Psoas muscle (tissue), 8 donors: ENCODE data around the gene RARS2. TPM values are rescaled to one million over a fixed set of nuclear protein-coding genes. Genes with fewer than 3 reads are reported as not detected.

Experiments used
- ATAC-seq, 4 donors: fragments of 200-7000 bp; cut with Tn5 transposase; one replicate each; pipeline ENCODE4 v1.9.1; 2020; ENCODE audit warnings: moderate library complexity in 3 of 4, mild to moderate bottlenecking in 2 of 4
- DNase-seq, 2 donors: peaks; one replicate each; pipeline ENCODE4 v3.0.0-alpha.2; 2020
- H3K27ac ChIP-seq: fragments of 200-600 bp; one replicate; pipeline ENCODE4 v1.8.0; 2022
- H3K27me3 ChIP-seq, 3 donors: fragments of 200-600 bp in 1 of 3; one replicate each; pipeline versions ENCODE4 v1.6.1 to v1.8.0; 2013 to 2022; ENCODE audit warnings: low read length in 2 of 3, mild to moderate bottlenecking in 2 of 3, moderate library complexity in 1 of 3; ENCODE audit not compliant: insufficient read depth in 3 of 3
- H3K36me3 ChIP-seq, 2 donors: fragments of 200-600 bp in 1 of 2; one replicate each; pipeline versions ENCODE4 v1.6.1 to v1.8.0; 2013 to 2022; ENCODE audit warnings: low read depth in 1 of 2, mild to moderate bottlenecking in 1 of 2, moderate library complexity in 1 of 2; ENCODE audit not compliant: insufficient read depth in 1 of 2
- H3K4me1 ChIP-seq: fragments of 200-600 bp; one replicate; pipeline ENCODE4 v1.8.0; 2022
- H3K4me3 ChIP-seq: fragments of 200-600 bp; one replicate; pipeline ENCODE4 v1.8.0; 2022; ENCODE audit warnings: mild to moderate bottlenecking
- H3K9me3 ChIP-seq: fragments of 200-600 bp; one replicate; pipeline ENCODE4 v1.8.0; 2022
- CTCF ChIP-seq: fragments of 200-600 bp; IDR thresholded peaks from one replicate; pipeline ENCODE4 v1.8.0; 2022; ENCODE audit warnings: antibody characterized with exemption
- WGBS, 3 donors: extraction: QIAGEN DNeasy Blood & Tissue Kit; methylation state at CpG; one replicate each; pipeline versions ENCODE4 v1.1.6 to v1.1.7; 2013; 5-methylcytosine and 5-hydroxymethylcytosine counted together
- intact Hi-C, 2 donors: fragments of 100-400 bp; cut with DNase I; formaldehyde crosslinking; loops; one replicate each; pipeline versions ENCODE4 v1.11.0 to v1.14.2; 2022
- long read RNA-seq, 2 donors: library from polyadenylated mRNA; unstranded; transcript quantifications; one replicate each; pipeline ENCODE4 v2.0.0, GENCODE V29; 2021
- polyA plus RNA-seq, 3 donors: library from polyadenylated mRNA; stranded (reverse); fragments of 200-250 nt; gene quantifications; one replicate each; pipeline ENCODE4 v1.2.3, GENCODE V29; 2013
- total RNA-seq, 4 donors: library from RNA; stranded (reverse); fragmentation: NEBNext Ultra II Directional in 2 of 4; extraction: Animal tissue kit (Norgen Biotek cat#: 25700) in 2 of 4; gene quantifications; one replicate each; pipeline versions ENCODE4 v1.2.1 to v1.2.4, GENCODE V29; 2021 to 2023
- donor health status: healthy with polysubstance abuse.
- donor health status: DM: no; HTN: no; CAD: no; lungs with moderate emphysema.
- donor health status: Bipolar disorder and iron deficiency.
- donor health status: healthy.
- donor health status: DM: yes; HTN: yes; CAD: no.
- donor health status: DM: no; HTN: no; CAD: no.
- donor health status: DM: no; HTN: no; CAD: no.
- donor health status: DM: yes; HTN: yes; CAD: no.

The RARS2 gene
- total RNA-seq (10 to 100 TPM; 11.6 to 20.7 (median 16.7) TPM), polyA plus RNA-seq (10 to 100 TPM; 14.8 to 17.3 (median 17.1) TPM)
- long read RNA-seq, donor 1, transcript RARS2-201 (20 exons, 1,818 nt), result major isoform, 15 of 24 reads
- long read RNA-seq, donor 1, partial matches to known transcripts, result 0 of 24 reads
- long read RNA-seq, donor 1, other reads (novel, unspliced or antisense), result 9 of 24 reads
- long read RNA-seq, donor 2, transcript RARS2-201 (20 exons, 1,818 nt), result major isoform, 33 of 89 reads
- long read RNA-seq, donor 2, partial matches to known transcripts, result 6 of 89 reads
- long read RNA-seq, donor 2, other reads (novel, unspliced or antisense), result 50 of 89 reads

GRCh38 chr6:87589693-87590416 lies at the start of gene RARS2, which contains the start of gene ORC3:
Gene RARS2 (minus strand): TSS chr6:87589987. CDS start chr6:87589957, 30 bp downstream.
Gene ORC3 (plus strand): TSS chr6:87590135. CDS start chr6:87590169, 34 bp downstream.
- Histone ChIP-seq H3K27ac (peak within 1 kb of the TSS; percentile 77), H3K4me1 (peaks cover 26% of the 10 kb centered on the region), H3K9me3 (no peaks in the 10 kb centered on the region), H3K27me3 (no peaks in the 10 kb centered on the region), H3K36me3 (peaks cover 3 to 24% of the 10 kb centered on the region in 2 donors), H3K4me3 (peak within 1 kb of the TSS; percentile 94)
- peak; percentile 96 to 99 for DNase-seq
- WGBS, 3 donors, result 0% methylated on average over 49 of the region's 49 CpGs
- intact Hi-C loops, result no loop called here
- peak; percentile 100 for ATAC-seq
- TF ChIP-seq CTCF, result no peak

- no peaks in the 10 kb centered on the region for H3K27me3 ChIP-seq
- H3K9me3 ChIP-seq, result no peaks in the 10 kb centered on the region
- H3K4me1 ChIP-seq, result no peaks in the 10 kb centered on the region
- H3K27ac ChIP-seq, result no peak overlapping the region
- H3K4me3 ChIP-seq, result no peak overlapping the region
- intact Hi-C loops, result no loop called here
- H3K36me3 ChIP-seq, result peaks cover 0 to 58% of the 10 kb centered on the region in 2 donors
- TF ChIP-seq CTCF, result no peak
- no peak for ATAC-seq
- 96 to 99% (median 97%) methylated on average over 4 of the region's 4 CpGs for WGBS, 3 donors
- no peak for DNase-seq
Measured at GRCh38 chr6:87639373-87639772, 49.6 kb upstream of the RARS2 start.

GRCh38 chr6:87637106-87637505 lies 47.3 kb upstream of the RARS2 start:
- H3K36me3 ChIP-seq, result peaks cover 3 to 73% of the 10 kb centered on the region in 2 donors
- TF ChIP-seq CTCF, result no peak
- WGBS, 3 donors, result 96 to 100% (median 98%) methylated on average over 1 of the region's 1 CpG

GRCh38 chr6:87636315-87636714 lies 46.5 kb upstream of the RARS2 start:
- H3K27me3 ChIP-seq, result no peaks in the 10 kb centered on the region
- TF ChIP-seq CTCF, result no peak
- H3K9me3 ChIP-seq, result no peaks in the 10 kb centered on the region
- DNase-seq (no peak), ATAC-seq (no peak)
- WGBS, 3 donors, result 67 to 80% (median 76%) methylated on average over 1 of the region's 1 CpG
- H3K4me1 ChIP-seq, result no peaks in the 10 kb centered on the region
- intact Hi-C loops, result no loop called here
- no peak overlapping the region for H3K4me3 ChIP-seq
- H3K36me3 ChIP-seq, result peaks cover 3 to 74% of the 10 kb centered on the region in 2 donors
- H3K27ac ChIP-seq, result no peak overlapping the region

More at GRCh38 chr6:87637106-87637505, 47.3 kb upstream of the RARS2 start:
- Histone ChIP-seq H3K4me1 (no peaks in the 10 kb centered on the region), H3K9me3 (no peaks in the 10 kb centered on the region), H3K4me3 (no peak overlapping the region), H3K27ac (no peak overlapping the region), H3K27me3 (no peaks in the 10 kb centered on the region)
- intact Hi-C loops, result no loop called here
- ATAC-seq, result no peak
- no peak for DNase-seq
